Loucy (cell line): ENCODE results near the gene WDR49.

Experiments used
- EZH2phosphoT487 ChIP-seq: fragments of 200-600 bp; IDR thresholded peaks from 2 replicates; pipeline ENCODE4 v1.6.1; 2018; ENCODE audit warnings: antibody characterized with exemption, mild to moderate bottlenecking, moderate library complexity, borderline replicate concordance
- TF ChIP-seq, protein P1 (sequence below): fragments of 200-600 bp; sonication (generic); conservative IDR thresholded peaks from 2 replicates; pipeline ENCODE4 v1.5.1; 2014; ENCODE audit warnings: mild to moderate bottlenecking, antibody characterized with exemption, low read length

DNA sequence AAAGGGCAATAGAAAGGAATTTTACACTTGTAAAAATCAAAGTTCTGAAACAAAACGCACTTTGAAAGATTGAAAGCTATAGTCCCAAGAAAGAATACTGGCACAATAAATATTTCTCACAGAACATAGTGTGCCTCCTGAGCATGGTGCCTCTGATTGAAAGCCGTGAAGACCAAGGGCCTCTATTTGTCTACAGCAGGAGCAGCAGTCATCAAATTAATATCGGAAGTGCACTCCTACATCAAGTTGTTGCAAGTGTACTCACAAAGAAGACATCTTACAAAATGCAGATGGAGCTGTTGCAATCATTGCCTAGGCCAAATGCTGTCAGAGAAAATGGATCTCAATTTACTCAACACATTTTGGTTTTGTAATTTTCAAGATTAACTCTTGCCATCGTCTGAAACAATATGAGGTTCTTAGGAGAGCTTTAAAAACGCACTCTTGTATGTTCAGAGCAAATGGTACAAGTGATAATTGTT is 9.2 kb upstream of the WDR49 start:
- TF ChIP-seq, protein P1, sequence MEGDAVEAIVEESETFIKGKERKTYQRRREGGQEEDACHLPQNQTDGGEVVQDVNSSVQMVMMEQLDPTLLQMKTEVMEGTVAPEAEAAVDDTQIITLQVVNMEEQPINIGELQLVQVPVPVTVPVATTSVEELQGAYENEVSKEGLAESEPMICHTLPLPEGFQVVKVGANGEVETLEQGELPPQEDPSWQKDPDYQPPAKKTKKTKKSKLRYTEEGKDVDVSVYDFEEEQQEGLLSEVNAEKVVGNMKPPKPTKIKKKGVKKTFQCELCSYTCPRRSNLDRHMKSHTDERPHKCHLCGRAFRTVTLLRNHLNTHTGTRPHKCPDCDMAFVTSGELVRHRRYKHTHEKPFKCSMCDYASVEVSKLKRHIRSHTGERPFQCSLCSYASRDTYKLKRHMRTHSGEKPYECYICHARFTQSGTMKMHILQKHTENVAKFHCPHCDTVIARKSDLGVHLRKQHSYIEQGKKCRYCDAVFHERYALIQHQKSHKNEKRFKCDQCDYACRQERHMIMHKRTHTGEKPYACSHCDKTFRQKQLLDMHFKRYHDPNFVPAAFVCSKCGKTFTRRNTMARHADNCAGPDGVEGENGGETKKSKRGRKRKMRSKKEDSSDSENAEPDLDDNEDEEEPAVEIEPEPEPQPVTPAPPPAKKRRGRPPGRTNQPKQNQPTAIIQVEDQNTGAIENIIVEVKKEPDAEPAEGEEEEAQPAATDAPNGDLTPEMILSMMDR, result no peak
- no peak for TF ChIP-seq EZH2phosphoT487
